Left ventricle myocardium inferior (tissue), 1 donor: ENCODE results near the gene ANO10. TPM values are rescaled to one million over a fixed set of nuclear protein-coding genes. Genes with fewer than 3 reads are reported as not detected.

Experiments used
- DNase-seq: peaks from one replicate; pipeline ENCODE4 v3.0.0-alpha.2; 2020
- H3K27ac ChIP-seq: fragments of 200-600 bp; replicated peaks from 2 replicates; pipeline ENCODE4 v1.8.0; 2021
- H3K27me3 ChIP-seq: fragments of 200-600 bp; 2 replicates; pipeline ENCODE4 v1.8.0; 2021; ENCODE audit warnings: low read depth
- H3K36me3 ChIP-seq: fragments of 200-600 bp; 2 replicates; pipeline ENCODE4 v1.8.0; 2021
- H3K4me1 ChIP-seq: fragments of 200-600 bp; 2 replicates; pipeline ENCODE4 v1.8.0; 2021
- H3K4me3 ChIP-seq: fragments of 200-600 bp; 2 replicates; pipeline ENCODE4 v1.8.0; 2021; ENCODE audit warnings: mild to moderate bottlenecking, moderate library complexity
- H3K9me3 ChIP-seq: fragments of 200-600 bp; replicated peaks from 2 replicates; pipeline ENCODE4 v1.8.0; 2021
- intact Hi-C: fragments of 100-400 bp; cut with micrococcal nuclease; formaldehyde crosslinking; loops from one replicate; pipeline ENCODE4 v1.11.0; 2022
- total RNA-seq: library from RNA; stranded (reverse); fragmentation: NEBNext Ultra II Directional; extraction: Animal tissue kit (Norgen Biotek cat#: 25700); gene quantifications from one replicate; pipeline ENCODE4 v1.2.1, GENCODE V29; 2021
- TF ChIP-seq, protein P1 (sequence below): fragments of 200-600 bp; IDR thresholded peaks from 2 replicates; pipeline ENCODE4 v1.8.0; 2021; ENCODE audit warnings: antibody characterized with exemption, mild to moderate bottlenecking, borderline replicate concordance
- donor health status: DM: no; HTN: yes; CAD: no; lungs with severe emphysema.

ANO10 gene
- total RNA-seq, 1 donor from 2014 or later = 12.6 TPM

DNA sequence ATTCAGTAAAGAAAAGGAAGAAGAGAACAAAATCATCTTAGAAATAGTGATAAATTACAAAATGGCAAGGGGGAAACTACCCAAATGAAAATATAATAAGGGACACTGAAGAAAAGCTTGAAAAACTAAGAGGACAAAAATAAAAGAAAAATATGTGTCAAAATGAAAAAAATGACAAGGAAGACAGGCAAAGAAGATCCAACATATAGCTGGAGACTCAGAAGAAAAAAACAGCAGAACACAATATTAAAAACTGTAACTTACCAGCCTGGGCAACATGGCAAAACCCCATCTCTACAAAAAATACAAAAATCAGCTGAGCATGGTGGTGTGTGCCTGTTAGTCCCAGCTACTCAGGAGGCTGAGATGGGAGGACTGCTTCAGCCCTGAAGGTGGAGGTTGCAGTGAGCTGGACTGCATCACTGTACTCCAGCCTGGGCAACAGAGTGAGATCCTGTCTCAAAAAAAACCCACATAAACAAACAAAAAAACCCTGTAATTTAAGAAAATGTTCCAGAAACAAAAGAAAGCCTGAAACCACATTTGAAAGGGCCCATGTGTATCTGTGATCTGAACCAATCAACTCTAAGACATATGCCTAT lies 93.2 kb downstream of the ANO10 start:
- Histone ChIP-seq H3K4me3 (no peak overlapping the region), H3K27me3 (no peaks in the 10 kb centered on the region), H3K9me3 (peaks cover 10% of the 10 kb centered on the region), H3K27ac (no peak overlapping the region), H3K4me1 (no peaks in the 10 kb centered on the region), H3K36me3 (peaks cover 7% of the 10 kb centered on the region)
- TF ChIP-seq, protein P1, sequence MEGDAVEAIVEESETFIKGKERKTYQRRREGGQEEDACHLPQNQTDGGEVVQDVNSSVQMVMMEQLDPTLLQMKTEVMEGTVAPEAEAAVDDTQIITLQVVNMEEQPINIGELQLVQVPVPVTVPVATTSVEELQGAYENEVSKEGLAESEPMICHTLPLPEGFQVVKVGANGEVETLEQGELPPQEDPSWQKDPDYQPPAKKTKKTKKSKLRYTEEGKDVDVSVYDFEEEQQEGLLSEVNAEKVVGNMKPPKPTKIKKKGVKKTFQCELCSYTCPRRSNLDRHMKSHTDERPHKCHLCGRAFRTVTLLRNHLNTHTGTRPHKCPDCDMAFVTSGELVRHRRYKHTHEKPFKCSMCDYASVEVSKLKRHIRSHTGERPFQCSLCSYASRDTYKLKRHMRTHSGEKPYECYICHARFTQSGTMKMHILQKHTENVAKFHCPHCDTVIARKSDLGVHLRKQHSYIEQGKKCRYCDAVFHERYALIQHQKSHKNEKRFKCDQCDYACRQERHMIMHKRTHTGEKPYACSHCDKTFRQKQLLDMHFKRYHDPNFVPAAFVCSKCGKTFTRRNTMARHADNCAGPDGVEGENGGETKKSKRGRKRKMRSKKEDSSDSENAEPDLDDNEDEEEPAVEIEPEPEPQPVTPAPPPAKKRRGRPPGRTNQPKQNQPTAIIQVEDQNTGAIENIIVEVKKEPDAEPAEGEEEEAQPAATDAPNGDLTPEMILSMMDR = no peak
- no peak for DNase-seq
- intact Hi-C loops = no loop called here

DNA sequence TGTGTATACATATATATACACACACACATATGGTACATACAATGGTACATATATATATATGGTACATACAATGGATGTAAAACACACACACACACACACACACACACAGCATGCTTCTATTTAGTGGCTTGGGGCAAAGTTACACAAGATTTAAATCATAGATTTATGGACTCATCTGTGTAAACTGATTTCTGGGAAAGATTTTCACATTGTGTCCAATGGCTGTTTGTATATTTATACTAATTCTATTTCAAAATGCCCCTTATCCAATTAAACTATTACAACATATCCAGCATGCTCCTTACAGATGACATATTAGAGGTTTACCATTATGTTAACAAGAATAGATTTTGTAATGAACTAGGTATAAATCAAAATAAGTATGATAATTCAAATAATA lies 94.9 kb downstream of the ANO10 start:
- Histone ChIP-seq H3K4me1 (no peaks in the 10 kb centered on the region), H3K36me3 (peaks cover 7% of the 10 kb centered on the region), H3K27ac (no peak overlapping the region), H3K27me3 (no peaks in the 10 kb centered on the region), H3K9me3 (peaks cover 10% of the 10 kb centered on the region), H3K4me3 (no peak overlapping the region)
- TF ChIP-seq, protein P1 = no peak
- DNase-seq = no peak
- intact Hi-C loops = no loop called here

DNA sequence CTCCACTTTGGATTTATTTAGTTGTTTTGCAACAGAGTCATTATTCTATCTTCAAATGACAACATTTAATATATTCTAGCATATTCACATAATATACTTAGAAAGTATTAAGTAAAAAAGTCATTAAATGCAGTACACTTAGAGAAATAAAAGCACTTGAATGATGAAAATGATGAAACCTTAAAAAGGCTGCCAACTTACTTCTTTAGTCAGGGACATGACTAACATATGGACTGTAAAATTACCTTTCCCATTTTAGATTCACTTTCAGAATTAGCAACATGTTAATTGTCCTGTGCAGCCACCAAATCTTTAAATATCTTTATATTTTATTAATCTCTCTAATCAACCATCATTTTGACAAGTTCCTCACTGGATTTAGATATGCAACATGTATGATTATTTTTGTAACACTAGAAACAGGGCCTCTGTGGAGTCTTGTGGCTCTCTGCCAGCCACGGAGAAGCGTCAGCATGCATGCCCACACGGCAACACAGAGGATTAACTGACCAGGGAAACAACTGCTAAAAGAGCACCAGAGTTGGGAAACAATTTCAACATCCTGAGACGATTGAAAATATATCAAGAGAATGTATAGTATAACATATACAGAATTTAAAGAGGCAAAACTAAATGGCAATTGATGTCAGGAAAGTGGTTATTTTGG lies 95.7 kb downstream of the ANO10 start:
- Histone ChIP-seq H3K27me3 (no peaks in the 10 kb centered on the region), H3K27ac (no peak overlapping the region), H3K36me3 (peaks cover 7% of the 10 kb centered on the region), H3K9me3 (peaks cover 10% of the 10 kb centered on the region), H3K4me3 (no peak overlapping the region), H3K4me1 (no peaks in the 10 kb centered on the region)
- TF ChIP-seq, protein P1 = no peak
- DNase-seq = no peak
- intact Hi-C loops = no loop called here

DNA sequence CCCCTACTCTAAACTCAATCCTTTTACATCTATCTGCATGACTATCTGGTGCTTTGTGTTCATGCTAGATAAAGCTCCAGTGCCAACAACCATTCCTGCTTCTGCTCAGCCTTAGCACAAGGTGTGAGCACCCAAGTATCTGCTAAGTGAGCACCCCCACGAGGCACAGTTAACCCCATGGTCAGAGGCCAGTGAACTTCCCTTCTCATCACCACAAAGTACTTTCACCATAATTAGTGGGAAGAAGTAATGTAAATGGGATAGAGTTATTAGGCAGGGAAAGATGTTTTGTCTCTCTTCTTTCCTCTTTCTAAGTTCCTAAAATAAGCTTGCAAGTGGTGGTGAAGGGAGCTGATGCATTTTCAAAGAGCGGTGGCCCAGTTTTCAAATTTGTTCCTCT lies 96.4 kb downstream of the ANO10 start:
- intact Hi-C loops = no loop called here
- Histone ChIP-seq H3K27me3 (no peaks in the 10 kb centered on the region), H3K4me1 (no peaks in the 10 kb centered on the region), H3K9me3 (peaks cover 15% of the 10 kb centered on the region), H3K4me3 (no peak overlapping the region), H3K36me3 (peaks cover 11% of the 10 kb centered on the region), H3K27ac (no peak overlapping the region)
- TF ChIP-seq, protein P1 = no peak
- DNase-seq = no peak

DNA sequence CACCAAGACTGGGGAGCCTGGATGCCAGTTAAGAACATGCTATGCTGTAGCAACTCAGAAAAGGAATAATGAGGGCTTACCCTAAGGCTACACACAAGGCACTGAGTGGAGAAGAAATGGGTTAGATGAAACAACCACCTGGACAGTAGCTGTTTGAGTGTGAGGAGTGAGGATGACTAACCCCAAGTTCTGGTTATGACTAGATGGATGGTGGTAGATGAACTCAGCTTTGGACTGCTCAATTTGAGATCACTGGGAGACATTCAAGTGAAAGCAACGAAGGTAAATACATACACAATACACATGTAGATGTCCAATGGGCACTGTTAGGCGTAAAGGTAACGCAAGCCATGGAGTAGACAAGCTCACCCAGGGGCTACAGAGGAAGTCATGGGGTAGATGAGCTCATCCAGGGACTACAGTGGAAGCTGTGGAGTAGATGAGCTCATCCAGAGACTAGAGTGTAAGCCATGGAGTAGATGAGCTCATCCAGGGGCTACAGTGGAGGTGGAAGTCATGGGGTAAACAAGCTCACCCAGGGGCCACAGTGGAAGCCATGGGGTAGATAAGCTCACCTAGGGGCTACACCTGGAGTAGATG lies 98.3 kb downstream of the ANO10 start:
- peaks cover 26% of the 10 kb centered on the region for H3K9me3 ChIP-seq
- H3K4me3 ChIP-seq = no peak overlapping the region
- no peaks in the 10 kb centered on the region for H3K4me1 ChIP-seq
- DNase-seq = no peak
- H3K27me3 ChIP-seq = no peaks in the 10 kb centered on the region
- H3K27ac ChIP-seq = no peak overlapping the region
- peaks cover 25% of the 10 kb centered on the region for H3K36me3 ChIP-seq
- TF ChIP-seq, protein P1 = no peak
- intact Hi-C loops = no loop called here
